GM12878 (cell line): ENCODE measurements around the gene TRIM28. TPM values are rescaled to one million over a fixed set of nuclear protein-coding genes. Genes with fewer than 3 reads are reported as not detected.

Experiments used
- ATF2 ChIP-seq: IDR thresholded peaks from 2 replicates; pipeline ENCODE4 v1.6.1; 2012; ENCODE audit warnings: low read length, inconsistent platforms
- ATF3 ChIP-seq: IDR thresholded peaks from 2 replicates; pipeline ENCODE4 v1.6.1; 2011; ENCODE audit warnings: low read depth, mild to moderate bottlenecking, low read length, moderate library complexity, borderline replicate concordance; ENCODE audit errors: extremely low read depth
- BACH1 ChIP-seq: fragments of 450-650 bp; IDR thresholded peaks from 2 replicates; pipeline ENCODE4 v1.6.1; 2017; ENCODE audit warnings: mild to moderate bottlenecking, borderline replicate concordance
- CEBPB ChIP-seq, 2 experiments: fragments of 150-350 bp in 1 of 2; IDR thresholded peaks; 2 replicates each; pipeline ENCODE4 v1.6.1; 2012 to 2014; ENCODE audit warnings: low read depth in 2 of 2, low read length in 2 of 2, borderline replicate concordance in 1 of 2, inconsistent platforms in 1 of 2
- CREB1 ChIP-seq: IDR thresholded peaks from 2 replicates; pipeline ENCODE4 v1.6.1; 2012; ENCODE audit warnings: low read depth, mild to moderate bottlenecking, inconsistent platforms
- CREM ChIP-seq: IDR thresholded peaks from 2 replicates; pipeline ENCODE4 v1.6.1; 2014; ENCODE audit warnings: antibody characterized with exemption, low read depth
- EGR1 ChIP-seq, 2 experiments: IDR thresholded peaks; 1 replicate in 1 of 2; 2 replicates in 1 of 2; pipeline ENCODE4 v1.6.1; 2011 to 2012; ENCODE audit warnings: low read depth in 2 of 2, low read length in 2 of 2, borderline replicate concordance in 1 of 2, mild to moderate bottlenecking in 1 of 2, moderate library complexity in 1 of 2
- HCFC1 ChIP-seq: fragments of 150-350 bp; IDR thresholded peaks from 2 replicates; pipeline ENCODE4 v1.6.1; 2014; ENCODE audit warnings: low read length
- HDGF ChIP-seq: fragments of 450-650 bp; IDR thresholded peaks from 2 replicates; pipeline ENCODE4 v1.6.1; 2016; ENCODE audit warnings: antibody characterized with exemption
- IKZF1 ChIP-seq: fragments of 450-650 bp; conservative IDR thresholded peaks from 2 replicates; pipeline ENCODE4 v1.6.1; 2017; ENCODE audit warnings: antibody characterized with exemption, mild to moderate bottlenecking
- MTA2 ChIP-seq: fragments of 450-650 bp; IDR thresholded peaks from 2 replicates; pipeline ENCODE4 v1.6.1; 2016; ENCODE audit warnings: low read depth, mild to moderate bottlenecking, moderate library complexity
- NRF1 ChIP-seq: conservative IDR thresholded peaks from 2 replicates; pipeline ENCODE4 v1.6.1; 2011; ENCODE audit warnings: mild to moderate bottlenecking, low read depth, low read length, improper control_type of control experiment
- POLR2A ChIP-seq: IDR thresholded peaks from 2 replicates; pipeline ENCODE4 v1.6.1; 2011; ENCODE audit warnings: low read depth, mild to moderate bottlenecking, low read length
- RAD21 ChIP-seq: IDR thresholded peaks from 2 replicates; pipeline ENCODE4 v1.6.1; 2011; ENCODE audit warnings: mild to moderate bottlenecking, low read depth, low read length, moderate library complexity; ENCODE audit not compliant: insufficient read depth
- RB1 ChIP-seq: fragments of 450-650 bp; formaldehyde crosslinking; IDR thresholded peaks from 2 replicates; pipeline ENCODE4 v1.6.1; 2017; ENCODE audit warnings: mild to moderate bottlenecking, borderline replicate concordance
- RELA ChIP-seq: fragments of 450-650 bp; IDR thresholded peaks from 2 replicates; pipeline ENCODE4 v1.8.0; 2014; ENCODE audit warnings: borderline replicate concordance; ENCODE audit not compliant: partially characterized antibody
- SMARCA5 ChIP-seq: fragments of 450-650 bp; IDR thresholded peaks from 2 replicates; pipeline ENCODE4 v1.6.1; 2017; ENCODE audit warnings: mild to moderate bottlenecking
- SP1 ChIP-seq: IDR thresholded peaks from one replicate; pipeline ENCODE4 v1.6.1; 2011; ENCODE audit warnings: low read depth, low read length
- SREBF2 ChIP-seq: IDR thresholded peaks from 2 replicates; pipeline ENCODE4 v1.6.1; 2012; ENCODE audit warnings: mild to moderate bottlenecking, low read length
- SRF ChIP-seq, 2 experiments: IDR thresholded peaks; 2 replicates each; pipeline ENCODE4 v1.6.1; 2011; ENCODE audit warnings: low read depth in 2 of 2, low read length in 2 of 2, mild to moderate bottlenecking in 1 of 2, moderate library complexity in 1 of 2
- TAF1 ChIP-seq: IDR thresholded peaks from 2 replicates; pipeline ENCODE4 v1.6.1; 2011; ENCODE audit warnings: mild to moderate bottlenecking, low read depth, low read length, borderline replicate concordance
- TCF3 ChIP-seq: IDR thresholded peaks from 2 replicates; pipeline ENCODE4 v1.6.1; 2012; ENCODE audit warnings: low read depth, mild to moderate bottlenecking, low read length, borderline replicate concordance; ENCODE audit not compliant: insufficient read depth
- ZNF207 ChIP-seq: fragments of 450-650 bp; IDR thresholded peaks from 2 replicates; pipeline ENCODE4 v1.6.1; 2014; ENCODE audit warnings: antibody characterized with exemption, mild to moderate bottlenecking, borderline replicate concordance
- ZNF274 ChIP-seq: IDR thresholded peaks from one replicate; pipeline ENCODE4 v1.8.0; 2011; ENCODE audit not compliant: insufficient read length, insufficient read depth
- ZNF384 ChIP-seq: IDR thresholded peaks from 2 replicates; pipeline ENCODE4 v1.6.1; 2012; ENCODE audit warnings: low read depth, mild to moderate bottlenecking, low read length, improper control_type of control experiment, borderline replicate concordance
- polyA plus RNA-seq, 11 experiments: library from polyadenylated mRNA; depleted of rRNA in 4 of 11; unstranded in 6 of 11; stranded (reverse) in 5 of 11; fragments of >200 nt; fragmentation: Nextera tagmentation in 4 of 11; fragmentation: Illumina TruSeq in 1 of 11; extraction: Ambion mirVana in 4 of 11; extraction: Trizol in 1 of 11; gene quantifications; 1 replicate in 1 of 11; 2 replicates in 10 of 11; pipeline versions ENCODE4 v1.2.1 to v1.2.3, GENCODE V29; 2011 to 2016; ENCODE audit warnings: inconsistent platforms in 2 of 11, missing spikeins in 2 of 11, low read depth in 1 of 11
- total RNA-seq, 4 experiments: library from RNA; depleted of rRNA in 3 of 4; stranded (reverse); fragments of >200 nt in 3 of 4; fragmentation: Illumina TruSeq in 1 of 4; extraction: Trizol in 1 of 4; gene quantifications; 2 replicates each; pipeline versions ENCODE4 v1.2.1 to v1.2.3, GENCODE V29; 2013 to 2021
- TF ChIP-seq, protein P1 (sequence below): fragments of 450-650 bp; IDR thresholded peaks from 2 replicates; pipeline ENCODE4 v1.6.1; 2017; ENCODE audit warnings: mild to moderate bottlenecking, low read depth, inconsistent platforms; ENCODE audit not compliant: poor library complexity, severe bottlenecking
- TF ChIP-seq, protein P2 (sequence below): IDR thresholded peaks from 2 replicates; pipeline ENCODE4 v1.6.1; 2012; ENCODE audit warnings: low read depth, low read length, improper control_type of control experiment

The TRIM28 gene
- total and polyA plus RNA-seq, 10 of the 15 experiments (the other 5 are each of a cell fraction or from before 2014, with no cell fraction given): 5.0 to 650 (median 296) TPM

DNA sequence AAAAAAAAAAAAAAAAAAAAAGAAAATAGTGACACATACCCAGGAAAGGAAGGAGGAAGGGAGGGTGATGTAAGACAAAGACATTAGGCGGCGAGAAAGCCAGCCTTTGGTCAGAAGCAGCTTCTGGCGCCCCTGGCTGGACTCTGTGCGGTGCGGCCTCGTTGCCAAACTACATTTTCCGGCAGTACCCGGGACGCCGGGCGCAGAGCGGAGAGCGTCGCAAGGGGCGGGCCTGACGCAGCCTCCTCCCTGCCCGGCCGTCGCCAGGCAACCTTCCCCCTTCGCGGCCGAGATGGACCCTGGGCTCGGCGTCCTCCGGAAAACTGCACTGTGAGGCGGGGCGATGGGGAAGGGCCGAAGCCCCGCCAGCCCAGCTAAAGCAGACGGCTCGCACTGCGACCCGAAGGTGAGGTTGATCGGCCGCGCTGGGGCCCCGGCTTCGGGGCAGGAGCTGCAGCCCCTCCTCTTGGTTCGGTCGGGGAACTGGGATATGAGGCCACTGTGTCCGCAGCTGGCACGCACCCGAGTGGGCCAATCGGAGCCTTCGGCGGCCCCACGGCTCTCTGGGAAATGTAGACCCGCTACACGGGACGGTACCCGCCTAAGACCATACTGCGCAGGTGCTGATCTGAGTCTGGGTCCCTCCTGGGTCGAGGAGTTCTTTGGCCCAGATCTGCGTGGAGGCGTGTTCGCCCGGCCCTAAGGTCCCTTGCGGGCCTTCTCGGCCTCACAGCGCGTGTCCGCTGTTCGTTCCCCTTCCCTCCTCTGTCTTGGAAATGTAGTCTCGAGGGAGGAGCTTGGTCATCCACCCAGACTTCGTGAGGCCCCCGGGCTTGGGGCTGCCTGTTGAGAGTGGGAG, 31.5 kb downstream of the TRIM28 start (continued):
- TF ChIP-seq ATF3: peak; percentile 78
- 0 out of 2 replicates have a peak, but pooled peaks have one; percentile 66 for TF ChIP-seq RB1
- TF ChIP-seq, protein P1, sequence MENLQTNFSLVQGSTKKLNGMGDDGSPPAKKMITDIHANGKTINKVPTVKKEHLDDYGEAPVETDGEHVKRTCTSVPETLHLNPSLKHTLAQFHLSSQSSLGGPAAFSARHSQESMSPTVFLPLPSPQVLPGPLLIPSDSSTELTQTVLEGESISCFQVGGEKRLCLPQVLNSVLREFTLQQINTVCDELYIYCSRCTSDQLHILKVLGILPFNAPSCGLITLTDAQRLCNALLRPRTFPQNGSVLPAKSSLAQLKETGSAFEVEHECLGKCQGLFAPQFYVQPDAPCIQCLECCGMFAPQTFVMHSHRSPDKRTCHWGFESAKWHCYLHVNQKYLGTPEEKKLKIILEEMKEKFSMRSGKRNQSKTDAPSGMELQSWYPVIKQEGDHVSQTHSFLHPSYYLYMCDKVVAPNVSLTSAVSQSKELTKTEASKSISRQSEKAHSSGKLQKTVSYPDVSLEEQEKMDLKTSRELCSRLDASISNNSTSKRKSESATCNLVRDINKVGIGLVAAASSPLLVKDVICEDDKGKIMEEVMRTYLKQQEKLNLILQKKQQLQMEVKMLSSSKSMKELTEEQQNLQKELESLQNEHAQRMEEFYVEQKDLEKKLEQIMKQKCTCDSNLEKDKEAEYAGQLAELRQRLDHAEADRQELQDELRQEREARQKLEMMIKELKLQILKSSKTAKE: peak; percentile 17
- TF ChIP-seq EGR1 (IDR thresholded peaks at IDR 0.05; ENCODE audit: borderline replicate concordance in 1 of 2, low read depth in 2 of 2, low read length in 2 of 2): peak in 1 of 2 experiments; percentile 66; a peak in 1 of 3 replicates
- peak; percentile 39; the same call in 1 of the 2 replicates for TF ChIP-seq MTA2
- peak; percentile 94 for TF ChIP-seq HCFC1
- peak; percentile 10; the same call in 1 of the 2 replicates for TF ChIP-seq SREBF2
- TF ChIP-seq ZNF274: no peak
- TF ChIP-seq SP1: peak; percentile 63
- peak; percentile 67; the same call in 1 of the 2 replicates for TF ChIP-seq SMARCA5
- TF ChIP-seq ATF2: no peak
- peak; percentile 38 for TF ChIP-seq RELA
- TF ChIP-seq CREM: peak; percentile 98
- peak; percentile 84 for TF ChIP-seq ZNF384
- 0 out of 2 replicates have a peak, but pooled peaks have one; percentile 65 for TF ChIP-seq BACH1
- TF ChIP-seq RAD21: peak; percentile 19; the same call in 1 of the 2 replicates
- TF ChIP-seq, protein P2, sequence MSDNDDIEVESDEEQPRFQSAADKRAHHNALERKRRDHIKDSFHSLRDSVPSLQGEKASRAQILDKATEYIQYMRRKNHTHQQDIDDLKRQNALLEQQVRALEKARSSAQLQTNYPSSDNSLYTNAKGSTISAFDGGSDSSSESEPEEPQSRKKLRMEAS: no peak; the same call in 1 of the 2 replicates
- peak in 1 of 2 experiments; percentile 76; a peak in 3 of 4 replicates for TF ChIP-seq SRF (IDR thresholded peaks at IDR 0.05; ENCODE audit: low read depth in 2 of 2, low read length in 2 of 2)
- peak; percentile 75 for TF ChIP-seq TCF3
- TF ChIP-seq IKZF1: peak; percentile 93
- peak; percentile 66; the same call in 1 of the 2 replicates for TF ChIP-seq HDGF
- peak; percentile 75 for TF ChIP-seq POLR2A
- peak; percentile 97 for TF ChIP-seq CREB1
- TF ChIP-seq CEBPB (IDR thresholded peaks at IDR 0.05; ENCODE audit: borderline replicate concordance in 1 of 2, low read depth in 2 of 2, low read length in 2 of 2): no peak
- peak; percentile 49; the same call in 1 of the 2 replicates for TF ChIP-seq TAF1
- TF ChIP-seq ZNF207: peak; percentile 60; the same call in 1 of the 2 replicates
- peak; percentile 40 for TF ChIP-seq NRF1
